Uterus (tissue), 2 donors: ENCODE data around the gene MED16.

ENCODE experiments used
- CTCF ChIP-seq, 4 experiments: fragments of 200-600 bp in 2 of 4; fragments of 450-650 bp in 2 of 4; sonication (generic) in 2 of 4; IDR thresholded peaks; one replicate each; pipeline ENCODE4 v1.5.1; 2016 to 2019; ENCODE audit warnings: antibody characterized with exemption in 4 of 4, mild to moderate bottlenecking in 2 of 4, moderate library complexity in 1 of 4
- POLR2A ChIP-seq, 2 donors: fragments of 450-650 bp; IDR thresholded peaks; one replicate each; pipeline ENCODE4 v1.6.1; 2016; ENCODE audit warnings: antibody characterized with exemption in 2 of 2, mild to moderate bottlenecking in 1 of 2, moderate library complexity in 1 of 2

GRCh38 chr19:867855-868457 is 25.0 kb downstream of the MED16 start:
- TF ChIP-seq CTCF (IDR thresholded peaks at IDR 0.05) (no peak), POLR2A (IDR thresholded peaks at IDR 0.05) (no peak)
